ENCODE results near the gene RALGPS1.

Gene RALGPS1

DNA sequence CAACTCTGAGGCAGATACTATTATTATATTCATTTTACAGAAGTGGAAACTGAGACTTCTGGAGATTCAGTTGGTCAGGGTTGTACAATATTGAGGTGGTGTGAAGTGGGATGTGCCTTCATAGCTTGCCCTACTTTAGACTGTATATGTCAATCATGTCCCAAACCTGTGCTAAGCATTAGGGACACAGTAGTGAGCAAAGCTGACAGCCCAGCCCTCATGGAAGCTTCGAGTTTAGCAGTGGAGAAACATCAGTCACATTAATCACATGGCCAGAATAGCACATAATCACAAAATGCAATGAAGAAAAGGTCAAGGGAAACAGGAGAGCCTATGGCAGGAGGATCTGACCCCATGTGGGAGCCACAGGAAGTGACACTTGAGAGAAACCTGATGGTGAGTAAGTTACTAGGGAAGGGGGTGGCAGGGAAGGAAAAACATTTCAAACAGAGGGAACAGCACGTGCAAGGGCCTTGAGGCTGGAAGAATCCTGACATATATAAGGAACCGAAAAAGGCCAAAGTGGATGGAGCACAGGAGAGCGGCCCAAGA is 20.5 kb upstream of the RALGPS1 start:
- POLR2A ChIA-PET = no interaction called here
- DNase-seq (ENCODE audit: extremely low spot score) = no peak

DNA sequence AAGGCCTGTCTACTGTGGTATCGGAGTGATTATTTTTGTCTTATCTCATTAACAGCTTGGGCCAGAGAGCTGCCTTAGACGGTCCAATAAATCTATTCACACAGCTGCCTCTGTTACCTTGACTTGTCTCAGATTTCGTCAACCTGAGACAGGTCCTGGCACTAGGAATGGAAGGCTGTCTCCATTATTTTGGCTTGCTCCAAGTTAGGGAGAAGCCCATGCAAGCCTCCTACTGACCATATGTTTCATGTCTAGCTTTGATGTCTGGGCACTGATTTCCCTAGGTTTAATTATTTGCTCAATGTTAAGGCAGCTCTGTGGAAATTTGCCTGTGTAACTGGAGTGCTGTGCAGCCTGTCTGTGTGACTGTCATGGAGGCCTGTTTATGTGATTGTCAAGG is 12.4 kb upstream of the RALGPS1 start:
- ChIA-PET POLR2A (no interaction called here), CTCF (no interaction called here)
- no peak for TF ChIP-seq FOXM1 (IDR thresholded peaks at IDR 0.05; ENCODE audit: borderline replicate concordance)
- no peak for TF ChIP-seq BHLHE40 (IDR thresholded peaks at IDR 0.05; ENCODE audit: borderline replicate concordance)
- no peak for TF ChIP-seq FOXK2 (IDR thresholded peaks at IDR 0.05)
- no peak for TF ChIP-seq L3MBTL2 (conservative IDR thresholded peaks at IDR 0.05)
- no peak for TF ChIP-seq CTBP1 (IDR thresholded peaks at IDR 0.05; ENCODE audit: borderline replicate concordance)
- TF ChIP-seq, protein P1, sequence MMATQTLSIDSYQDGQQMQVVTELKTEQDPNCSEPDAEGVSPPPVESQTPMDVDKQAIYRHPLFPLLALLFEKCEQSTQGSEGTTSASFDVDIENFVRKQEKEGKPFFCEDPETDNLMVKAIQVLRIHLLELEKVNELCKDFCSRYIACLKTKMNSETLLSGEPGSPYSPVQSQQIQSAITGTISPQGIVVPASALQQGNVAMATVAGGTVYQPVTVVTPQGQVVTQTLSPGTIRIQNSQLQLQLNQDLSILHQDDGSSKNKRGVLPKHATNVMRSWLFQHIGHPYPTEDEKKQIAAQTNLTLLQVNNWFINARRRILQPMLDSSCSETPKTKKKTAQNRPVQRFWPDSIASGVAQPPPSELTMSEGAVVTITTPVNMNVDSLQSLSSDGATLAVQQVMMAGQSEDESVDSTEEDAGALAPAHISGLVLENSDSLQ (IDR thresholded peaks at IDR 0.05) = no peak
- TF ChIP-seq FOXA1 (IDR thresholded peaks at IDR 0.05) = no peak
- TF ChIP-seq ZNF384 (IDR thresholded peaks at IDR 0.05) = no peak
- TF ChIP-seq SP1 (IDR thresholded peaks at IDR 0.05) = no peak
- TF ChIP-seq NFRKB (IDR thresholded peaks at IDR 0.05) = no peak
- TF ChIP-seq TARDBP (IDR thresholded peaks at IDR 0.05) = no peak
- TF ChIP-seq ARNT (IDR thresholded peaks at IDR 0.05) = no peak
- no peak for TF ChIP-seq ELF4 (IDR thresholded peaks at IDR 0.05)
- no peak for TF ChIP-seq HDGF (IDR thresholded peaks at IDR 0.05; ENCODE audit: borderline replicate concordance)
- no peak for DNase-seq (ENCODE audit: extremely low spot score)

More for the DNA sequence above, 20.5 kb upstream of the RALGPS1 start:
- TF ChIP-seq ZNF384 (IDR thresholded peaks at IDR 0.05) (no peak), HDGF (IDR thresholded peaks at IDR 0.05; ENCODE audit: borderline replicate concordance) (no peak), ELF4 (IDR thresholded peaks at IDR 0.05) (no peak), CTBP1 (IDR thresholded peaks at IDR 0.05; ENCODE audit: borderline replicate concordance) (no peak), SP1 (IDR thresholded peaks at IDR 0.05) (no peak), FOXA1 (IDR thresholded peaks at IDR 0.05) (no peak), L3MBTL2 (conservative IDR thresholded peaks at IDR 0.05) (no peak), TARDBP (IDR thresholded peaks at IDR 0.05) (no peak), NFRKB (IDR thresholded peaks at IDR 0.05) (no peak), SUZ12 (IDR thresholded peaks at IDR 0.05) (no peak), FOXK2 (IDR thresholded peaks at IDR 0.05) (no peak), BHLHE40 (IDR thresholded peaks at IDR 0.05; ENCODE audit: borderline replicate concordance) (no peak), LEF1 (IDR thresholded peaks at IDR 0.05; ENCODE audit: borderline replicate concordance) (no peak)
- TF ChIP-seq, protein P1 (IDR thresholded peaks at IDR 0.05) = no peak
- CTCF ChIA-PET = no interaction called here

DNA sequence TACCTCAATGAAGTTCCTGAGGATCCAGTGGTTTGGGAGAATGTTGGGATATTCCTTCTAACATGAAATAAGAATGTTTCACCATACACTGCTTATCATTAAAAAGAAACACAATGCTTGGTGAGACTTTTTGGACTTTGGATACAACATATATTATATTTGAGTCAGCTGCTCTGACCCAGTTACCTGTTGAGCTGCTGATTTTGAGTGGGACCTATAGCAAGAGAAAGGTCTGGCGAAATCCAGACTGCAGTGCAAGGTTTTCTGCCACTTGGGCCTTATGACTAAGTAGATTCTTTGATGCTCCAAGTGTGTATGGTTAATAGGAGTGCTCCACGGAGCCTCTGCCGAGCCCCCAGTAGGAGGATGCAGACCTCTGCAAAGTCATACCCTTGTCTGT is 10.0 kb upstream of the RALGPS1 start:
- ChIA-PET POLR2A (no interaction called here), CTCF (no interaction called here)
- TF ChIP-seq, protein P1 (IDR thresholded peaks at IDR 0.05) = no peak
- TF ChIP-seq ZNF384 (IDR thresholded peaks at IDR 0.05) (no peak), LEF1 (IDR thresholded peaks at IDR 0.05; ENCODE audit: borderline replicate concordance) (no peak), L3MBTL2 (conservative IDR thresholded peaks at IDR 0.05) (no peak), FOXM1 (IDR thresholded peaks at IDR 0.05; ENCODE audit: borderline replicate concordance) (no peak), SP1 (IDR thresholded peaks at IDR 0.05) (no peak), SUZ12 (IDR thresholded peaks at IDR 0.05) (no peak), TARDBP (IDR thresholded peaks at IDR 0.05) (no peak), CTBP1 (IDR thresholded peaks at IDR 0.05; ENCODE audit: borderline replicate concordance) (no peak), FOXA1 (IDR thresholded peaks at IDR 0.05) (no peak), FOXK2 (IDR thresholded peaks at IDR 0.05) (no peak)
- no peak for DNase-seq (ENCODE audit: extremely low spot score)

DNA sequence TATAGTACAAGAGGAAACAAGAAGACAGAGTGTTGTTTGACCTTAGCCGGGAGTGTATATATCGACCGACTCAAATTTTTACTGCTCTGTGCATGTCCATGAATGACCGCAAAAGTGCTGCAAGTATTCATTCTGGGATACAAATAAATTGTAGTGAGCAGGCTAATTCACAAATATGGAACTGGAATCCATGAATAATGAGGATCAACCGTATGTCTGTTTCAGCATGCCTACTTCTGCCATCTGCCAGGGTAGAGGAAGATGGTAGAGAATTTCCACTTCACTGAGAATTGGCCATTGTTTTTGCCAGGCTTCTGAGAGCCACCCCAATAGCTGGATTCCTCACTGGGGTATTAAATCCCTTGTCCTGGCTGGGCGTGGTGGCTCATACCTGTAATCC is 8.5 kb upstream of the RALGPS1 start:
- ChIA-PET CTCF (interaction anchor here (0.7 kb wide), 1 partner anchor 22 kb away, joined by 3 read pairs; no protein-coding TSS in a partner anchor), POLR2A (no interaction called here)
- no peak for DNase-seq (ENCODE audit: extremely low spot score)
- TF ChIP-seq NFRKB (IDR thresholded peaks at IDR 0.05) (no peak), LEF1 (IDR thresholded peaks at IDR 0.05; ENCODE audit: borderline replicate concordance) (no peak), ZNF384 (IDR thresholded peaks at IDR 0.05) (no peak), SP1 (IDR thresholded peaks at IDR 0.05) (no peak), BHLHE40 (IDR thresholded peaks at IDR 0.05; ENCODE audit: borderline replicate concordance) (no peak), ELF4 (IDR thresholded peaks at IDR 0.05) (no peak), HDGF (IDR thresholded peaks at IDR 0.05; ENCODE audit: borderline replicate concordance) (no peak), SUZ12 (IDR thresholded peaks at IDR 0.05) (no peak), CTBP1 (IDR thresholded peaks at IDR 0.05; ENCODE audit: borderline replicate concordance) (no peak), FOXA1 (IDR thresholded peaks at IDR 0.05) (no peak), FOXK2 (IDR thresholded peaks at IDR 0.05) (no peak), FOXM1 (IDR thresholded peaks at IDR 0.05; ENCODE audit: borderline replicate concordance) (no peak), ARNT (IDR thresholded peaks at IDR 0.05) (no peak), TARDBP (IDR thresholded peaks at IDR 0.05) (no peak)
- TF ChIP-seq, protein P1 (IDR thresholded peaks at IDR 0.05) = no peak

DNA sequence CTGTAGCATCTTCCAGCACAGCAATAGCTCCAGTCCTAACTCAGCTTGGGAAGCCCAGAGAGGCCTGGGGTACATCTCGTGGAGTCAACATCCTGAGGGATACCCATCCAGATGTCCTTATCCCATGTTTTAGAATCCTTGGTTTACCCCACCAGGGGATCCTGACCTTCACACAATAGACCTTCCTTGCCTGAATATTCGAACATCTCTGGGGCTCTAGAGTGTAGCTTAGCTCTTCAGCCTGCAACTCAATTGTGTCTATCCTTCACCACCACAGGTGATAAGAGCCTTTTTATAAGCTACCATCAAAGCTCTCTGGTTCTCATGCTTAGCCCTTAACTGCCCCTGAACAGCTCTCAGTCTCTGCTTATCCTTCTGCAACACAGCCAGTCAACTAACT is 7.5 kb upstream of the RALGPS1 start:
- TF ChIP-seq, protein P1 (IDR thresholded peaks at IDR 0.05) = no peak
- TF ChIP-seq CTBP1 (IDR thresholded peaks at IDR 0.05; ENCODE audit: borderline replicate concordance) (no peak), FOXK2 (IDR thresholded peaks at IDR 0.05) (no peak), FOXA1 (IDR thresholded peaks at IDR 0.05) (no peak), ARNT (IDR thresholded peaks at IDR 0.05) (no peak), HDGF (IDR thresholded peaks at IDR 0.05; ENCODE audit: borderline replicate concordance) (no peak), TARDBP (IDR thresholded peaks at IDR 0.05) (no peak), SUZ12 (IDR thresholded peaks at IDR 0.05) (no peak), ELF4 (IDR thresholded peaks at IDR 0.05) (no peak), FOXM1 (IDR thresholded peaks at IDR 0.05; ENCODE audit: borderline replicate concordance) (no peak), LEF1 (IDR thresholded peaks at IDR 0.05; ENCODE audit: borderline replicate concordance) (no peak), SP1 (IDR thresholded peaks at IDR 0.05) (no peak), L3MBTL2 (conservative IDR thresholded peaks at IDR 0.05) (no peak), ZNF384 (IDR thresholded peaks at IDR 0.05) (no peak), NFRKB (IDR thresholded peaks at IDR 0.05) (no peak), BHLHE40 (IDR thresholded peaks at IDR 0.05; ENCODE audit: borderline replicate concordance) (no peak)

More for the DNA sequence above, 7.5 kb upstream of the RALGPS1 start:
- ChIA-PET CTCF (interaction anchor here (0.7 kb wide), 1 partner anchor 21 kb away, joined by 3 read pairs; no protein-coding TSS in a partner anchor), POLR2A (no interaction called here)
- no peak for DNase-seq (ENCODE audit: extremely low spot score)

All from HEK293T (cell line).